ENCODE measurements around the gene WHRN.
A peak's percentile ranks its signal among the peaks of the same experiment; 100 is the strongest.

WHRN gene

DNA sequence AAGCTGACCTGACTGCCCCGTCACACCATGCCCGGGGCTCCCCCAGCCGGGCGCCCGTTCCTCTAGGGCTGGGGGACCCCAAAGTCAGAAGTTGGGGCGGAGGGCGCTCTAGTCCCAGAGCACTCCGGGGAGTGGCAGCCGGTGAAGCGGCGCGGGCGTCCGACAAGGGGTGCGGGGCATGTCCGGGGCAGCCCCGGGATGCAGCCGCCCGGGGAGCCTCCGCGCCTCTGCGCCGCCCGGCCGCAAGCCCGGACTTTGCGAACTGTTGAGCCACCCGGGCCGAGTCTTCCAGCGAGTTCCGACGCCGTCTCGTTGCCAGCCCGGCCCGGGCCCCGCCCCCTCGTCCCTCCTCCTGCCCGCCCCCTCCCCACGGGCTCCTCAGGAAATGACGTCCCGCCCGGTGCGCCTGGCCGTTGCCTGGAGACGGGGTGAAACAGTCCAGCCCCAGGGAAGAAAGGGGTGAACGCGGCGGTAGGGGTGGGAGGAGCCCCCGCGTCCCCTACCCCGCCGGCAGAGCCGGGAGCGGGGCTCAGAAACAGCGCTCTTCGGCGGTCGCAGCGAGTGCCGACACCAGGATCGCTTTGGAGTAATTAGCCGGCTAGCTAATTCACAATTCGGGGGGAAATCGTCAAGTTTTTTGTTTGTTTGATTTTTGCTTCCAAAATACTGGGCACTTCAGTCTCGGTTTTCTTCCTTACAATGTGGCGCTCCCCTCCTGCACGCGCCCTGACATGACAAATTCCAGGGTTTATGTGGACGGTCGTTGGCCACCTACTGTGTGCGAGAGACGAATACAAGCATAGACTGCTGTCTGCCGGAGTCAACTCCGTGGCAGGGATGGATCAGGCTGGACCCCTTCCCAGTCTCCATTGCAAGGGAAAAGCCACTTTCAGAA is at the start of gene WHRN:
Gene WHRN (minus strand): TSS at position 287 of the 895 bp plus-strand sequence. CDS start 672 bp downstream, outside the sequence.
- DNase-seq, result peak; percentile 92

DNA sequence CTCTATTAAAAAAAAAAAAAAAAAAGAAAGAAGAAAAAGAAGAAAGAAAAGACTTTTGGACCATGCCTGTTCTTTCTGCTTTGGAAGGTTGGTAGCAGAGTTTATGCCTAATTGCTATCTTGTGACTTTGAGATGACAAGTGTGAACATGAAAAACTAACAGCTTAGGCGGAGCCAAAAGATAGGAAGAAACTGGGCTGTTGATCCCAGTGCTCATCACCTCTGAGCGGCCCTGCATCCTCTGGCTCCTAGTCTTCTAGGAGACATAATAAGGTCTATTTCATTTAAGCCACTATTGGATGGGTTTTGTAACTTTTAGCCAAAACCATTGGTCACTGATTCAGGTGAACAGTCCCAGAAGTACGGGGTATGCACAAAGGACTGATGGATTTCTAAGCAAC is 47.9 kb upstream of the WHRN start:
- no peak for DNase-seq

DNA sequence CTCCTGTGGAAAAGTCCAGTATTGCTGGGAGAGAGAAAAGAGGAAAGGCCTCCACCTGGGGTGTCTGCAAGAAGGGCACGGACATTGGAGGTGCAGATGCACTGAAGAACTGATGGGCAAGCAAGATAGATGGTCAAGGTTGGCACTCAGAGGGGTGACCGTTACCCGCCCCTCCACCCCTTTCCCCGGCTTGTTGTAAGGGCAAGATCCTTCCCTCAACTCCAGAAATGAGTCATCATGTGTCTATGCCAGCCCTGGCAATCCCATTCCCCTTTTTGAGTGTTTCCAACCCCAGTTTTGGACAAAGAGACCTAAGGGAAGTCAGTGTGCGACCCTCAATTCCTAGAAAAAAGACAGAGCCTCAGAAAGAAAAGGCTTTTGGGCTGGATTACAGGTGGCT is 47.4 kb upstream of the WHRN start:
- DNase-seq, result no peak

DNA sequence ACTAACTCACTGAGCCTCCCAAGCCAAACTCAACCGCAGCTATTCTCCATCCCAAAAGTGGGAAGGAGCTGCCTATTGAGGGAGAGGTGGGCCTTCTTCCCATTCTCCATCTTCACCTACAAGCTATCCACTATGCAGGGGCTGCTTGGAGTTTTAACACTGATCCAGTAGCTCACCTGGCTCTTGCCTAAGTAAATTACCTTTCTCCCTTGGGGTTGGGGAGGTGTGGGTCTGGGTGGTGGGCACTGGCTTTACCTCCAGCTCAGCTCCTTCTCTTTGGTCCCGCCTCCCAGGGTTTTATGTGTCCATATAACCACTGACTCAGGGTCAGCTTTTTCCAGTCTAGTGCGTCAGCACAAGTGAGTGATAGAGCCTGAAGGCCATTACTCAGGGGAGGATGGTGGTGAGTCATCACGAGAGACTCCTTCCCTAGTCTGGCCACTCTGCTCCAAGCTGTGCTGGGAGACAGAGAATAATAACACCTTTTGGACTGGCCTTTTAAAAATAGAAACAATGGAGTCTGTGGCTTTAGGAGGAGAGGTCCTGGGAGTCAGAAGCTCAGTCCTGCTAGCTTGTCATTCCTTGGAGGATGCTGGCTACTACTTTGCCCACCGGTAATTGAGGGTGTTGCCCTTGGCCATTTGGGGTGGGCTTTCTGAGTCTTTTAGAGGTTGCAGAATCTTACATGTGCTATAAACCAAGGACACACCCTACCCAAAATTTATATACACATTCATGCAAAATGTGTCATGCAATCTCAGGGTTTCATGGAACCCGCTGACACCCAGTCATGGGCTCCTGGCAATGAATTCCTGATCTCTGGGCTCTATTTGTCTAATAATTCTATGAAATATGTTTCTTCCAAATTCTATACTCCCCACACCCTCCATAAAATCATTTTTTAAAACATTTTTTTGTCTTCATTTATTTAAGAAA is 46.7 kb upstream of the WHRN start:
- no peak for DNase-seq

DNA sequence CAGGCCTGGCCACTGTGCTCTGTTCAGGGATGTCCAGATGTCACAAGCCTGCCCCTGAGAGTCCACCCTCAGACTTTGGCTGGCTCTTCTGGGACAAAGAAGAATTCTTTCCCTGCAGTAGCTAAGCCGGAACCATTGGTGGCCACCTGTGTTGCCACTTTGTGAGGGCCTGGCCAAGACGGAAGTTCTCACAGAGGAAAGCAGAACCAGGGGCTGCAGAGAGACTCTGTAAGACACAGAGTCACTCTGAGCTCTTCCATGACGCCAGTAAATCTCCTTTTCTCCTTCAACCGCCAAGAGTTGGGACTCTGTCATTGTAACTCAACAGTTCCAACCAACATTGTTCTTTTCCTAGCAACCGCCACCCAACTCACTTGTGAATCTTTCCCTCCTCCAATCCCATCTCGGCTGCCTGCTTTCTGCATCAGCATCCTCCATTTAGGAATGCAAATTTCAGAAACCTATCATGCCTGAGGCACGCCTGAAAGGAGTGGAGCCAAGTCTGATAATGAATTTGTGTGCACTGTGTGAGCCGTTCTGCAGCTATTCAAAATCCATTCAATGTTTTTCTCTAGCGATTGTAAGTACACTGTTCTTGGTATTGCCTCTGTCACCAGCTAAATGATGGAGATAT is 44.5 kb upstream of the WHRN start:
- DNase-seq, result no peak

DNA sequence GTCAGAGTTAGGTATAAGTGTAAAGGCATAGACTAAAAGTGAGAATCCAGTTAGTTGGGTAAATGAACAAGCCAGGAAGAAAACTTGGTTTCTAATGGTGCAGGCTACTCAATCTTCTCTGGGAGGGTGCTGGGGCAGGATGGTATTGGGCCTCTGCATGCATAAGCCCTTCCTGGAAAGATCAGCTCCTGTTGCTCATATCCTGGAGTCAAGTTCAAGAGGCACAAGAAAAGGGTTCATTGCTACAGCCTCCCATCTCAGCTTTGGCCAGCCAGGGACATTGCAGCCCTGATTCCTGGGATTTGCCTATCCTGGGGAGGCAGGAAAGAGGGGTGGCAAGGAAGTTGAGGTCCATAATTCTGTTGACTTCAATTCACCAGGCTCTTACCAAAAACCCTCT is 41.6 kb upstream of the WHRN start:
- DNase-seq, result no peak

DNA sequence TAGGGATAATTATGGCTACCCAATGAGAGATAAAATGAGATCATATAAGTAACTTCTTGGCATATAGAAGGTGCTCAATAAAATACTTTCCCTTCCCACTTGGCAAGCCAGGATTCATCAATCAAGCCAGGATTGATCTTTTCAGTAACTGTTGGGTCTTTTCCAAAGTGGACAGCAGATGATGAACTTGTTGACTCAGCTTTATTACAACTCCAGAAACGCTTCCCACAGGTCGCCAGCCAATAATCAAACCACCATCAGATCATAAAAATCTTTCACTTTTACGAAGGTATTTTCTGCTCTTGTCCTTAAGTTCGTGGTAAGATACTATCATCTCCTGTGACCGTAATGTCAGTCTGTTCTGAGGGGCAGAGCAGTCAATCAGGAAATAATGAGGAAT is 39.8 kb upstream of the WHRN start:
- no peak for DNase-seq

DNA sequence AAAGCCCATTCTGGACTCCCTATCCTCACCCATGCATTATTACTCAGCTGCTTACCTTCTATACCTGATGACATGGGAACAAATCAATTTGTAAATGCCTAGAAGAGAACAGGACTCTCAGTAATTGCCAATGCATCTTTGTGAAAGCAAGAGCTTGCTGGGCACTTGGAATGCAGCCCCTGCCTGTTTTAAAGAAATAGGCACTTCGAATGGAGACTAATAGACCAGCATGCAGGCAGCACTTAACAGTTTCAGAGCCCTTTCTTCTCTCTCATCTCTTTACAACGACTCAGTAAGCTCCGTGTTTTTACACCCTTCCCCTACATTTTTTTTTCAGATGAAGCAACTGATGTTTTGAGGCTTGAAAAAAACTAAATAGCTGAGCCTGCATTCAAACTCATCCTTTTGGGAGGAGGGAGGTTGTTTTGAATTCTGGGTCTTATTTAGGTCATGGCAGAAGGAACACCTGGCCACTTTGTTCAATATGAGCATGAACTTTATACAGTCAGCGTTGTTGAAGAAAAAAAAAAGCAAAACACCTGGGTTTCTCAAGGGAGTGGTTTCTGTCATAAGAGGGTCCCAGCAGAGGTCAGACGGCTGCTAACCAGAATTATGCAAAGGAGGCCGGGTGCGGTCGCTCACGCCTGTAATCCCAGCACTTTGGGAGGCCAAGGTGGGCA is 34.6 kb upstream of the WHRN start:
- DNase-seq, result no peak

DNA sequence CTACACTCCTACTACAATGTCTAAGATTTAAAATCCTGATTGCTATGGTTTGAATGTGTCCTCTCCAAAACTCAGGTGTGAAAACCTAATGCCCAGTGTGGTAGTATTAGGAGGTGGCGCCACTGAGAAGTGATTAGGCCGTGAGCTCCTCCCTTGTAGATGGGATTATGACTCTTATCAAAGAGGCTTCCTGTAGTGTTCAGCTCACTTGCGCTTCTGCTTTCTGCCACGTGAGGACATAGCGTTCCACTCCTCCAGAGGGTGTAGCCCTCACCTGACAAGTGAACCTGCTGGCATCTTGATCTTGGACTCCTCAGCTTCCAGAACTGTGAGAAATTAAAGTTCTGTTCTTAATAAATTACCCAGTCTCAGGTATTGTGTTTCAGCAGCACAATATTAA is 33.0 kb upstream of the WHRN start:
- peak; percentile 4 for DNase-seq

DNA sequence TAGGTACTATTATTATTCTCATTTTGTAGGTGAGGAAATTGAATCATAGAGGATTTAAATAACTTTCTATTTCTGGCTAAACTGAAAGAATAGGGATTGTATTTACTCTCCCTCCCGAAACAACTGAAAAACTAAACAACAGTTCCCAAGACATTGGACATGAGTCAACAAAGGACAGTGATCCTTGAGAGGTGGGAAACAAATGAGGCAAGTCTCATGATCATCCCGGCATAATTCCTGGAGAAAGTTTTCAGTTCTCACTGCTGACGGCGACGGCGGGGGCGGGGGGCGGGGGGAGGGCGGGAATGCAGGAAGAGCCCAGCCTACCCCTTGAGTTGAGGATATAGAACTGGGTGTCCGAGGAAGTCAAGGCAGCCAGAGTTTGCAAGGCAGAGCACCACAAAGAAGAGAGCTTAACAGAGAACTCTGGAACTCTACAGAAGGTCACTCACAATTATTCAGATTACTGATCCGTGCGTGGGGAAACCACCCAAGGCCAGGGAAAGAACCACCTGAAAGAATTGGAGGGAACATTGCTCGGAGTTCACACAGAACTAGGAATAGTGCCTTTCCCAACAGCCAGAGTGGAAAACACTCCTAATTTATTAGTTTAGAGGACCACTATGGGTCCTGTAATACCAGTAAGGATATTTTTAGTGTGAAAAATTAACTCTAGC is 27.4 kb upstream of the WHRN start:
- no peak for DNase-seq

DNA sequence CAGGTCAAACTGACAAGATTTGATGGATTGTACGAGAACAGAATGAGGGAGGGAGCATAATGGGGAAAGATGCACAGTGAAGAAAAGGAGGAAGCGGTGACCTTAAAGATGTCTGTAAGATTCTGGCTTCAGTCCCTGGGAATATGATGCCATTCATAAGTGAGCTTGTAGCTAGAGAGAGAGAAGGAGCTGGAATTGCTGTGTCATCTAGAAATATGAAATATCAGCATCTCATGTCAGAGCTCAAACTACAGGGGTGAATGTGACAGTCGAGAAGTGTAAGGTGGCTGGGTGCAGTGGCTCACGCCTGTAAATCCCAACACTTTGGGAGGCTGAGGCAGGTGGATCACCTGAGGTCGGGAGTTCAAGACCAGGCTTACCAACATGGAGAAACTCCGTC is 24.0 kb upstream of the WHRN start:
- no peak for DNase-seq

DNA sequence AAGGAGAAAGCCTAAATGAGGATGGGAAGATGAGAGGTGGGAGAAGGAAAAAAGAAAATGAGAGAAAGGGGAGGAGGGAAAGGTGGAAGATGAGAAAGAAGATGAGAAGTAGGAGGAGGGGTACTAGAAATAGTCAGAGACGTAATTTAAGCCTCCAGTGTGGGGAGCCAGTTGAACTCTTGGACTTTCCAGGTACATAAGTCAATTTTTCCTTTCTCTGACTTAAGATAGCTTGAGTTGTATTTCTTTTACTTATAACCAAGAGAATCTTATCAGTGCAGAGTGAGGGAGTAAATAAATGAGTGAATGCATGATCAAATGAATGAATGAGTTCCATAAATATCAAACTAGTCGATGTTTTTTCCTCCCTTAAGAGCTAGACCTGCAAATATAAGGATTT is 21.5 kb upstream of the WHRN start:
- no peak for DNase-seq

DNA sequence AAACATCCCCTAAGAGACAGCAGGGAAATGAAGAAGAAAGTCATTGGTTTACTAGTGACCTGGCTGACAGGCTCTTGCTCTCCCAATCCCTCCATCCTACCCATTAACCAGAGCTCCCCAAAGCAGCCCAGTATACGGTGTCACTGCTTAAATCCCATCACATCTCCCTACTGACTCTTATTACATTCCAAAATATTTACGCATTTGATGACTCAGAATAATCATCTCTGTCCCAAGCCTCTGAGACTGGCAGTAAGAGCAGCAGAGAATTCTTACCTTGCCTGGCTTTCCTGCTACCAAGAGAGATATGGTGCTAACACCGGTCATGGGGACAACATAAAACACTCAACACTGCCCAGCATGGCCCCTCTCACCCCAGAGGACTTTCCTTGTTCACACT is 20.2 kb upstream of the WHRN start:
- DNase-seq, result no peak

DNA sequence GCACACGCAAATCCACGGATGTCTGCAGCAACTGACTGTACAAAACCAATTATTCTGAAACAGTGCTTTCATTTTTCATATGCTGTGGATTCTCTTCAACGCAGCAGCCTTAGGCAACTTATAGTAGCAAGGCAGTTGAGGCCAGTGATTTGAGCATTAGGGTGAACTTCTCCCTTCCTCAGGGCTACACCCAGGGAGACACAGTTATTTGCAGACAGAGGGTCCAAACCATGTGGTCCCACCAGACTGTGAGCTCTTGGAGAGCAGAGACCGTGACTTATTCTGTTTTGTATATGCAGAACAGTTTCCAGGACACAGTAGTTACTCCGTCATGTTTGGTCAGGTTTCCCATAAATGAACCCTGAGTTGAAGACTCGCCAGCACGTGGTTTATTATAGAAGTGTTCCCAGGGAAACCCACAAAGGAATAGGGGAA is 19.0 kb upstream of the WHRN start:
- no peak for DNase-seq

DNA sequence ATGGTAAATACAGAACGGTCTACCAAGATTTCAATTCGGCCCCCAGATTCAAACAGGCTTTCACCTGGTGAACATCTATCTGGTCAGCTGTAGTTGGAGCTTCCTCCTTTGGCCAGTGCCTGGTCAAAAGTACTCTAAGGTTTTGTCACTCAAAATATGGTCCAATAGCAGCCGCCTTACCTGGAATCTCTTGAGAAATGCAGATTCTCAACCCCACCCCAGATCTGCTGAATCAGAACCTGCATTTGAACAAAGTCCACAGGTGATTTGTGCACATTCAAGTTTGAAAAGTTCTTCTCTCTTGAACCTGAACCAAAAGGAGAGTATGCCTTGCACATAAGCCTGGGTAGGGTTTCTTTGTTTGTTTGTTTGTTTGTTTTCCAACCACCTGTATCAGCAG is 17.6 kb upstream of the WHRN start:
- no peak for DNase-seq

DNA sequence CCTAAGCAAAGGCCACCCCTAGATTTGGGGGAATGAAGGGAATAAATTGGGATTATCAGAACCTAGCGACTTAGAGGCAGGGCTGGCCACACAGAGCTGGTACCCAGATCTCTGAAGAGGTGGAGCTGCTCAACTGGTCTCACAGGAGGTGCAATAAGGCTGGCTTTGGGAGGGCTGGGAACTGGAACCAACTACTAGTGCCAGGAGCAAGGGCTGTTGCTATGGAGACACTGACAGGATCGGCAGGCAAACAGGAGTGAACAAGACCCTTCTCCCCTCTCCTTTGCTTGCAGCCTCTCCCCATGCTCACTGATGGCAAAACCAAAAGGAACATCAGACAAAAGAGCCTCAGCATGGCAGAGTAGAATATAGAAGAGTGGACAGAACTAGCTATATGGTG is 17.0 kb upstream of the WHRN start:
- DNase-seq, result peak; percentile 25

DNA sequence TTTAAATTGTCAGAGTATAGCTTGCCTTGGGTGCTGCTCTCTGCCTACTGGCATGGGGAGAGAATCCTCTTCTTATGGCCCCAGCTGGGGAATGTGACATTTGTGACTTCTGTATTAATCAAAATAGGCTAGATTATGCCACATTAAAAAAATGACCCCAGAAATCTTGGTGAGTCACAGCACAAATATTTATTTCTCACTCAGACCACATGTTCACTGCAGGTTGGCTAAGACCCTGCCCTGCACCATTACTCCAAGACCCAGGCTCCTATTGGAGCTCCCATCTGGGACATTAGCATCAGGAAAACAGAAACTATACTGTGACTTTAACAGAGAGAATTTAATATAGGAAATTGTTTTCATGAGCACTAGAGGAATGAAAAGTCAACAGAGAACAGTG is 16.6 kb upstream of the WHRN start:
- no peak for DNase-seq

DNA sequence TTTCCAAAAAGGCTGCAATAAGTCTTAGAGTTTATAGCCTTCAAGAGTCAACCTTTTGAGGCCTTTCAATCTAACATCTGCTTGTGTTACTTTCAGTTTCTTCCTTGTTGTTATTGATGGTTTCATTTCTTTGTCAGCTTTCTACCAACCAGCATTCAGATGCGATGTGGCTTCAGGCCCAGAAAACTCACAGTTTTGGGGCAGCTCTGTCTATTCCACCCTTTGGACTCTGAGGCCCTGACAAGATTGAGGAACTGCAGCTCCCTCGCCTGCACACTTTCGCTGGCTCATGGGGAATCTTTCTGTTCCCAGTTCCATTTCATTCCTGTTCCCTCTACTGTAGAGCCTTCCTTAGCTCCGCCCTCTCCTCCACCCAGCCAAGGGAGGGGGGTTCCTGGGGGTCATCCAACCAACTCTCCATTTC is 13.3 kb upstream of the WHRN start:
- no peak for DNase-seq

DNA sequence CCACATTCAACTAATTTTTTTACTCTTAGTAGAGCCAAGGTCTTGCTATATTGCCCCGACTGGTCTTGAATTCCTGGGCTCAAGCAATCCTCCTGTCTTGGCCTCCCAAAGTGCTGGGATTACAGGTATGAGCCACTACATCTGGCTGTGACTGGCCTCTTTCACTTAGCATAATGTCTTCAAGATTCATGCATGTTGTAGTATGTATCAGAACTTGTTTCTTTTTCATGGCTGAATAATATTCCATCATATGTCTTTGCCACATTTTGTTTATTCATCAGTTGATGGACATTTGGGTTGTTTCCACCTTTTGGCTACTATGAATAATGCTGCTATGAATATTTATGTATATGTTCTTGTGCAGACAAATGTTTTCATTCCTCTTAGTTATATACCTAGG is 12.8 kb upstream of the WHRN start:
- no peak for DNase-seq

DNA sequence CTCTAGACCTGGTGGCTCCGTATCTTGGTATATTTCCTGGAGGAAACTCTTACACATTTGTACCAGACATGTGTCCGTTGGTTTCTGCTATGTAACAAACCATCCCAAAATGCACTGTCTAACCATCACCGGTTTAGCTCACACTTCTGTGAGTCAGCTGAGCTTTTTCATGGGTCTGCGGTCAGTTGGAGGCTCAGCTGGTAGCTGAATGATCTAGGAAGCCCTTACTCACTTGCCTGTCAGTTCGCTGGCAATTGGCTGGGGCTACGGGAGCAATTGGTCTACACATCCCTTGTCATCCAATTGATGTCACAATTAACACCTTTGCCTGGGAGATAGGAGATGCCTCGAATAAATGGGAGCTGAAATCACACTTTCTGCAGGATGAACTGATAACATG is 11.6 kb upstream of the WHRN start:
- no peak for DNase-seq

DNA sequence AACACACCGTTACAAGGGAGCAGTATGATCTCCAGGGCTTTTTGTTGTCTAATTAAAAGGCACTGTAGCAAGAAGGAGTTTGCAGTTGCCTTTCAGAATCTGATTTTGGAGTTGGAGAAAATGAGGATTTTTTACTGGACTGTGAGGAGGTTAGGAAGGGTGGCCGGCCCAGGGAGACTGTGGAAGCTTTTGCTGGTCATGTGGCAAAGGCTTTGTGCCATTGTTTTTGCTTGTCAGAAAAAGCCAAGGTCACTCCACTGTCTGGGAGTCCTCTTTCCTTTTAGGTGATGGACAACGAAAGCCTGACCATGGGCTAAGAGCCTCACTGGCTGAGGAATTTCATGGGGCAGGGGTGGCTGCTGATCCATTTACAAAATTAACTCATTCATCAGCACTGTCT is 10.3 kb upstream of the WHRN start:
- no peak for DNase-seq

DNA sequence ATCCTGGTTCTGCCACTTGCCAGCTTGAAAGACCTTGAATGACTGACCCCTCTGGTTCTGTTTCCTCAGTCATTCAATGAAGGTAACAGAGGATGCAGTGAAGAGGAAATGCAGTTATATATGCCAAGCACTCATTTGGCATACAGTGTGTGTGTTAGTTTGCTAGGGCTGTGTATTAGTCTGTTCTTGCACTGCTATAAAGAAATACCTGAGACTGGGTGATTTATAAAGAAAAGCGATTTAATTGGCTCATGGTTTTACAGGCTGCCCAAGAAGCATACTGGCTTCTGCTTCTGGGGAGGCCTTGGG is 8.6 kb upstream of the WHRN start:
- DNase-seq, result no peak
